HL-60 (cell line): ENCODE measurements around the gene SLC7A14.

ENCODE experiments used
- GABPA ChIP-seq: IDR thresholded peaks from 2 replicates; pipeline ENCODE4 v1.6.1; 2012; ENCODE audit warnings: low read depth
- POLR2AphosphoS5 ChIP-seq: IDR thresholded peaks from 2 replicates; pipeline ENCODE4 v1.6.1; 2012; ENCODE audit warnings: low read depth
- TF ChIP-seq, protein P1 (sequence below): IDR thresholded peaks from one replicate; pipeline ENCODE4 v1.5.1; 2011; ENCODE audit warnings: low read length, control low read depth, inconsistent platforms; ENCODE audit not compliant: insufficient read depth
- TF ChIP-seq, protein P2 (sequence below): IDR thresholded peaks from 2 replicates; pipeline ENCODE4 v1.6.1; 2012; ENCODE audit warnings: low read depth; ENCODE audit not compliant: insufficient replicate concordance

DNA sequence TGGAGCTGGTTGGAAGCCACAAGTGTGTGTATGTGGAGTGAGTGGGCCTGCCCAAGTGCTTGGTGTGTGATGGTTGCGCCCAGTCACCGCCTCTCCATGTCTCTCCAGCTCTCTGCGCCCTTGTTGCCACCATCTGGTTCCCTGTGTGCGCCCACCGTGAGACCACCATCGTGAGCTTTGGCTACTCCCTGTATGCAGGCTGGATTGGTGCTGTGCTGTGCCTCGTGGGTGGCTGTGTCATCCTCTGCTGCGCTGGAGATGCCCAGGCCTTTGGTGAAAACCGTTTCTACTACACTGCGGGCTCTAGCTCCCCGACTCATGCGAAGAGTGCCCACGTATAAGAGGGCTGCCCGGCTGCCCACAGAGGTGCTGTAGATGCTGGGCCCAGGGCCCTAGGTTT, 153.5 kb downstream of the SLC7A14 start:
- TF ChIP-seq, protein P1, sequence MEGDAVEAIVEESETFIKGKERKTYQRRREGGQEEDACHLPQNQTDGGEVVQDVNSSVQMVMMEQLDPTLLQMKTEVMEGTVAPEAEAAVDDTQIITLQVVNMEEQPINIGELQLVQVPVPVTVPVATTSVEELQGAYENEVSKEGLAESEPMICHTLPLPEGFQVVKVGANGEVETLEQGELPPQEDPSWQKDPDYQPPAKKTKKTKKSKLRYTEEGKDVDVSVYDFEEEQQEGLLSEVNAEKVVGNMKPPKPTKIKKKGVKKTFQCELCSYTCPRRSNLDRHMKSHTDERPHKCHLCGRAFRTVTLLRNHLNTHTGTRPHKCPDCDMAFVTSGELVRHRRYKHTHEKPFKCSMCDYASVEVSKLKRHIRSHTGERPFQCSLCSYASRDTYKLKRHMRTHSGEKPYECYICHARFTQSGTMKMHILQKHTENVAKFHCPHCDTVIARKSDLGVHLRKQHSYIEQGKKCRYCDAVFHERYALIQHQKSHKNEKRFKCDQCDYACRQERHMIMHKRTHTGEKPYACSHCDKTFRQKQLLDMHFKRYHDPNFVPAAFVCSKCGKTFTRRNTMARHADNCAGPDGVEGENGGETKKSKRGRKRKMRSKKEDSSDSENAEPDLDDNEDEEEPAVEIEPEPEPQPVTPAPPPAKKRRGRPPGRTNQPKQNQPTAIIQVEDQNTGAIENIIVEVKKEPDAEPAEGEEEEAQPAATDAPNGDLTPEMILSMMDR: no peak
- TF ChIP-seq, protein P2, sequence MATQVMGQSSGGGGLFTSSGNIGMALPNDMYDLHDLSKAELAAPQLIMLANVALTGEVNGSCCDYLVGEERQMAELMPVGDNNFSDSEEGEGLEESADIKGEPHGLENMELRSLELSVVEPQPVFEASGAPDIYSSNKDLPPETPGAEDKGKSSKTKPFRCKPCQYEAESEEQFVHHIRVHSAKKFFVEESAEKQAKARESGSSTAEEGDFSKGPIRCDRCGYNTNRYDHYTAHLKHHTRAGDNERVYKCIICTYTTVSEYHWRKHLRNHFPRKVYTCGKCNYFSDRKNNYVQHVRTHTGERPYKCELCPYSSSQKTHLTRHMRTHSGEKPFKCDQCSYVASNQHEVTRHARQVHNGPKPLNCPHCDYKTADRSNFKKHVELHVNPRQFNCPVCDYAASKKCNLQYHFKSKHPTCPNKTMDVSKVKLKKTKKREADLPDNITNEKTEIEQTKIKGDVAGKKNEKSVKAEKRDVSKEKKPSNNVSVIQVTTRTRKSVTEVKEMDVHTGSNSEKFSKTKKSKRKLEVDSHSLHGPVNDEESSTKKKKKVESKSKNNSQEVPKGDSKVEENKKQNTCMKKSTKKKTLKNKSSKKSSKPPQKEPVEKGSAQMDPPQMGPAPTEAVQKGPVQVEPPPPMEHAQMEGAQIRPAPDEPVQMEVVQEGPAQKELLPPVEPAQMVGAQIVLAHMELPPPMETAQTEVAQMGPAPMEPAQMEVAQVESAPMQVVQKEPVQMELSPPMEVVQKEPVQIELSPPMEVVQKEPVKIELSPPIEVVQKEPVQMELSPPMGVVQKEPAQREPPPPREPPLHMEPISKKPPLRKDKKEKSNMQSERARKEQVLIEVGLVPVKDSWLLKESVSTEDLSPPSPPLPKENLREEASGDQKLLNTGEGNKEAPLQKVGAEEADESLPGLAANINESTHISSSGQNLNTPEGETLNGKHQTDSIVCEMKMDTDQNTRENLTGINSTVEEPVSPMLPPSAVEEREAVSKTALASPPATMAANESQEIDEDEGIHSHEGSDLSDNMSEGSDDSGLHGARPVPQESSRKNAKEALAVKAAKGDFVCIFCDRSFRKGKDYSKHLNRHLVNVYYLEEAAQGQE: no peak
- TF ChIP-seq POLR2AphosphoS5: no peak
- TF ChIP-seq GABPA: no peak
